Fibroblast of lung (primary cell): Measurements from ENCODE around the gene AGRN.

ENCODE experiments used
- EZH2 ChIP-seq: IDR thresholded peaks from 2 replicates; pipeline ENCODE4 v1.5.1; 2012; ENCODE audit warnings: low read length, control low read depth, mild to moderate bottlenecking; ENCODE audit errors: missing control alignments
- TF ChIP-seq, protein P1 (sequence below), 2 donors: IDR thresholded peaks in 1 of 2; conservative IDR thresholded peaks in 1 of 2; 1 replicate in 1 of 2; 2 replicates in 1 of 2; pipeline ENCODE4 v1.5.1; 2011 to 2012; ENCODE audit warnings: low read length in 2 of 2, control low read depth in 1 of 2, inconsistent platforms in 1 of 2, low read depth in 1 of 2, mild to moderate bottlenecking in 1 of 2

GRCh38 chr1:1021010-1021919 lies 1.3 kb downstream of the AGRN start:
- TF ChIP-seq EZH2 = no peak
- TF ChIP-seq, protein P1, sequence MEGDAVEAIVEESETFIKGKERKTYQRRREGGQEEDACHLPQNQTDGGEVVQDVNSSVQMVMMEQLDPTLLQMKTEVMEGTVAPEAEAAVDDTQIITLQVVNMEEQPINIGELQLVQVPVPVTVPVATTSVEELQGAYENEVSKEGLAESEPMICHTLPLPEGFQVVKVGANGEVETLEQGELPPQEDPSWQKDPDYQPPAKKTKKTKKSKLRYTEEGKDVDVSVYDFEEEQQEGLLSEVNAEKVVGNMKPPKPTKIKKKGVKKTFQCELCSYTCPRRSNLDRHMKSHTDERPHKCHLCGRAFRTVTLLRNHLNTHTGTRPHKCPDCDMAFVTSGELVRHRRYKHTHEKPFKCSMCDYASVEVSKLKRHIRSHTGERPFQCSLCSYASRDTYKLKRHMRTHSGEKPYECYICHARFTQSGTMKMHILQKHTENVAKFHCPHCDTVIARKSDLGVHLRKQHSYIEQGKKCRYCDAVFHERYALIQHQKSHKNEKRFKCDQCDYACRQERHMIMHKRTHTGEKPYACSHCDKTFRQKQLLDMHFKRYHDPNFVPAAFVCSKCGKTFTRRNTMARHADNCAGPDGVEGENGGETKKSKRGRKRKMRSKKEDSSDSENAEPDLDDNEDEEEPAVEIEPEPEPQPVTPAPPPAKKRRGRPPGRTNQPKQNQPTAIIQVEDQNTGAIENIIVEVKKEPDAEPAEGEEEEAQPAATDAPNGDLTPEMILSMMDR (conservative IDR thresholded peaks at IDR 0.05 in 1 of 2, IDR thresholded peaks at IDR 0.05 in 1 of 2; ENCODE audit: low read depth in 1 of 2, low read length in 2 of 2) = no peak
